ENCODE results near the gene CLTC.

CLTC gene

DNA sequence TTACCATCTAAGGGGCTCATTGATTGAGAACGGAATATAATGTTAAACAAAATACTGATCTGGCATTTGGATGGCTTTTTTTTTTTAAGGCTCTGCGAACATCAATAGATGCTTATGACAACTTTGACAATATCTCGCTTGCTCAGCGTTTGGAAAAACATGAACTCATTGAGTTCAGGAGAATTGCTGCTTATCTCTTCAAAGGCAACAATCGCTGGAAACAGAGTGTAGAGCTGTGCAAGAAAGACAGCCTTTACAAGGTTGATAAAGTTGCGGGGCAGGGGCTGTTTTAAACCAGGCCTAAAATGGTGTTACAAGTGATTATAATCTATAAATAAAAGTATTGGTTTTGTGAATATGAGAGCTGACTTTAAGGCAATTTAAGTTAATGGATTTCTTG is 65.3 kb downstream of the CLTC start:
- no peak for DNase-seq (ENCODE audit: low read depth)

GRCh38 chr17:59688008-59688407 is 68.3 kb downstream of the CLTC start:
- no peak for DNase-seq (ENCODE audit: low read depth)

- DNase-seq (ENCODE audit: low read depth), result no peak
These were observed 68.8 kb downstream of the CLTC start for GRCh38 chr17:59688496-59688895.

GRCh38 chr17:59693582-59693981 is 73.9 kb downstream of the CLTC start:
- DNase-seq (ENCODE audit: low read depth), result no peak

GRCh38 chr17:59694344-59694743 is 74.6 kb downstream of the CLTC start:
- no peak for DNase-seq (ENCODE audit: low read depth)

DNA sequence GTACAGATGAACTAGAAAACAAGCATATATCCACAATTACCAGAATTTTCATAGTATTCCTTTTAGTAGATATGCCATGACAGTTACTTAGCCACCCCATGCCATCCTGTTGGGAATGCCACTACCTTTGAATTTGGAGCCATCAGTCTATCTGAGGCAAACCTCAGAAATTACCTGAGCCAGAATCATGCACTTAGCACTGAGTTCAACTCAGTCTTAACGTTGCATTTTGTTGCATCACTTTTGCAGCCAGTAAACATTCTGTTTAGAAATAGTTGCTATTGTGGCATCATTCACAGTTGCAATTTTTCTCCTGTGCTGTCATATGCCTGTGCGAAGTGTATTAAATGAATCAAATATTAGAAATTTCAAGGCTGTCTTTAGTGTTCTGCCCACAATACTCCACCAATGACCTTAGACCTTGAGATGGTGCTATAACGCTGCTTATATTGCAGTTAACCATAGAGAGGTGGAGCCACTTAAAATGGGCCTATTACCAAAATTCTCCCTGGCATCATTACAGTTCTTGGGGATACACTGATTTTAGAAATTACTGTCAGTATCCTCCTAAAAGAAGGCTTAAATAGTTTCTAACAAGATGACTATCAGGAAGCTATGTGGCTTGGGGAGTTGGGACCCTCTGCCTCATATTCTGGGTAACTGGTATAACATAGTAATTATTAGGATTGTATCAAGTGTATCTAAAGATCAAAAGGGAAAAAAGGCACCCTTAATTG is 76.4 kb downstream of the CLTC start:
- no peak for DNase-seq (ENCODE audit: low read depth)

- no peak for DNase-seq (ENCODE audit: low read depth)
These were observed 77.1 kb downstream of the CLTC start for GRCh38 chr17:59696682-59697277.

DNA sequence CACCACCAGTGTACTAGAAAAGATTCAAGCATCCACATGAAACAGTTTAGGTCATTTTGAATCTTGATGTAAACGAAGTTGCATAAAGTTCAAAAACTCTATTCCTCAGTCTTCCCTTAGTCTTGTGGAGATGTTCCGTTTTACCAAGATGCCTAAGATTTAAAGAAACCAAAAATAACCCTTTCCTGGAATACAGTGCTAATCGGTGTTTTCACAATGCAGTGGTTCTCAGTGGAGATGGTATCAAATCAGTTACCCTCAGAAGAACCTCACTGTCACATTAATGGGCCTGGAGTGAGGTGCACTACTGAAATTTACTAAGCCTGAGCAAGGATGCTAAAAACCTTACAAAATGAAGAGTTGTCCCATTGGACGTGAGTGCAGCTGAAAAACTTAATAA is 78.4 kb downstream of the CLTC start:
- no peak for DNase-seq (ENCODE audit: low read depth)

DNA sequence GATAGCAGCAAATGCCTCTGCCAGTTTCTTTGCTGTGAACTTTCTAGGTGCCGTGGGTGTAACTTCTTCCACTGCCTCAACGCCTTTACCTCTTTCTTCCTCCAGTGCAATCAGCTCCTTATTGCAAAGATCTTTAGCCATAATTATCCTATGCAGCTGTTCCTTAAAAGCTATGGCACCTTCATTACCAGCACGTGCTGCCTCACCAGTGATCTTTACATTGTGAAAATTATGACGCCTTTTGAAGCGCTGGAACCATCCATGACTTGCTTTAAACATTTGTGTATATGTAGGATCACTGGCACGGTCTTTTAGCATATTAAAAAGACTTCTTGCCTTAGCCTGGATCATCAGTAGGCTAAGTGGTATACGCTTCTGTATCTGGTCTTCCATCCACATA is 79.5 kb downstream of the CLTC start:
- DNase-seq (ENCODE audit: low read depth), result no peak

- no peak for DNase-seq (ENCODE audit: low read depth)
These were observed 80.1 kb downstream of the CLTC start for GRCh38 chr17:59699786-59700185.

GRCh38 chr17:59702304-59702703 is 82.6 kb downstream of the CLTC start:
- DNase-seq (ENCODE audit: low read depth), result no peak

DNA sequence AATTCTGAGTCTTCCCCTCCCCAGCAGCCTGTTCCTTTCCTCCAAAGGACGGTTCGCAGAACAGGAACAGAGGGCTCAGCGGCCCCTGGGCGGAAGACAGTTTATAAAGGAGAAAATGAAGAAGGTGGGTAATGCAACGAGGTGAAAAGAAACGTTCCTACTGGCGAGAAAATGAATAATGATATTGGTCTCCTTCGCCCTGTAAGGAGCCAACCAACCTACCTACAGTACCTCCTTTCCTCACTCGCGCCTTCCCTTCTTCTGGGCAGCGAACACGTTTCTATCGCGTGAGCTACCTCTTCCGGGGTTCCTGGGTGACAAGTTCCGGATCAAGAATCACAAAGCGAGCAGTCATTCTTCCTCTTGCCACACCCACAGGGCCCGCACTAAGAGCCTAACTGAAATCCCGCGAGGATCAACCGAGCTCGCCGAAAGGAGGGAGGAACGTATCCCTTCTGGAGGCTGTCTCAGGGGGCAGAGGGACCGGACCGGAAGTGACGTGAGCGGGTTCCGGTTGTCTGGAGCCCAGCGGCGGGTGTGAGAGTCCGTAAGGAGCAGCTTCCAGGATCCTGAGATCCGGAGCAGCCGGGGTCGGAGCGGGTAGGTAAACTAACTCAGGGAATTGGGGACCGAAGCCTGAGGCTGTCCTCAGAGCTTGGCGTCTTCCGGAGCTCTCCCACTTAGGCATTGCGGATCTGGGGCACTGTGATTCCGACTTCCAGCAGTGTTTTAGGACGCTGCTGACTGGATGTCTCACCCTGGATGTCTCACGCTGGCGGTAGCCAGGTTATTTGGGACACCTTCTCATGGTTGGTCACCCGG is 87.7 kb downstream of the CLTC start, which contains the start of the genes PTRH2 and VMP1:
PTRH2 (minus strand) TSS at position 282 of the 822 bp plus-strand sequence. CDS start 9,452 bp downstream, outside the sequence.
VMP1 (plus strand) TSS at position 506 of the 822 bp plus-strand sequence. CDS start 23,793 bp downstream, outside the sequence.
- DNase-seq (ENCODE audit: low read depth), result peak; percentile 80

- DNase-seq (ENCODE audit: low read depth), result no peak
These were observed 88.3 kb downstream of the CLTC start for GRCh38 chr17:59707971-59708430.

- no peak for DNase-seq (ENCODE audit: low read depth)
These were observed 92.2 kb downstream of the CLTC start for GRCh38 chr17:59711936-59712335.

- DNase-seq (ENCODE audit: low read depth), result no peak
These were observed 93.2 kb downstream of the CLTC start for GRCh38 chr17:59712862-59713261.

GRCh38 chr17:59714255-59714654 is 94.6 kb downstream of the CLTC start:
- no peak for DNase-seq (ENCODE audit: low read depth)

DNA sequence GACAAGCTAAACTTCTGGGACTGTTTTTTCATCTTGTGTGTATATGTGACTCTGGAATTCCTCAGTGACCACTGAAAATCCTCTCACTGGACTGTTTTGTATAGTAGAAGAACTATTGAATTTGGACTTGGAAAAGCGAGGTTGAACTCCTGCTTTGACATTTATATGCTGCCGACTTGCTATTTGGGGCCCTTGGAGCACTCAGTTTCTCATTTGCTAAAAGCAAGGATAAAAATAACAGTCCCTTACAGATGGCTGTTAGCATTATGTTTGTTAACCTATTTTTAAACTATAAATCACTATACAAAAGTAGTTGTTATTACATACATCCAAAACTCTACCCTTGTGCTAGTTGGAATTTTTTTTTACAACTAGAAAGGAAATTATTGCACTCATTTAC is 96.7 kb downstream of the CLTC start:
- no peak for DNase-seq (ENCODE audit: low read depth)

DNA sequence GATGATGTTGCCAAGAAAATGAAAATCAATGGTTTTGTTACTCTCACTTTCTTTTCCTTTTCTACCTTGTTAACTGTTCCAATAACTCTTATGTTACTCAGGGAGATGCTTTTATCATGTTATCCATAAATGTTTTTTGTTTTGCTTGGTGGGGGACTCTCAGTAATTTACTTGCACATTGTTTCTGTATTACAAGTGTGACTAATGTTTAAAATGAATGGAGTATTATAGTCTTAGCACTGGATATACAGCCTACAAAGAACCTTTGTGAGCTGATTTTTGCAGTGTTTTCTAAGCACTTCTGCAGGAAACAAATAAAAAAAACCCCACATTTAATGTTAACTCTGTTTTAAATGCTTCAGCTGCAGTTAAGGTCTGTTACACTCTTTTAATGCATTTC is 99.8 kb downstream of the CLTC start:
- DNase-seq (ENCODE audit: low read depth), result no peak

DNA sequence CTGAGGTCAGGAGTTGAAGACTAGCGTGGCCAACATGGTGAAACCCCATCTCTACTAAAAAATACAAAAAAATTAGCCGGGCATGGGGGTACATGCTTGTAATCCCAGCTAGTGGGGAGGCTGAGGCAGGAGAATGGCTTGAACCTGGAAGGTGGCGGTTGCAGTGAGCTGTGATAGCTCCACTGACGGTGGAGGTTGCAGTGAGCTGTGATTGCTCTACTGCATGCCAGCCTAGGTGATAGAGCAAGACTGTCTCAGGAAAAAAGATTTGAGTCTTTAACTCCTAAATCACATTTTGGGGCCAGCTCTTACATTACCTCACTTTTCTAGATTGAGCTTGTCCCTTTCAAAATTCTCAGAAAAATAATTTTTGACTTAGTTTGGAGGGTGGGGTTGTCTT is 102.9 kb downstream of the CLTC start:
- DNase-seq (ENCODE audit: low read depth), result no peak

- DNase-seq (ENCODE audit: low read depth), result no peak
These were observed 103.3 kb downstream of the CLTC start for GRCh38 chr17:59723041-59723440.

- DNase-seq (ENCODE audit: low read depth), result no peak
These were observed 103.9 kb downstream of the CLTC start for GRCh38 chr17:59723607-59724006.

GRCh38 chr17:59725691-59726090 is 106.0 kb downstream of the CLTC start:
- no peak for DNase-seq (ENCODE audit: low read depth)
